A549 (cell line): ENCODE measurements around the gene PKD1. TPM values are rescaled to one million over a fixed set of nuclear protein-coding genes. Genes with fewer than 3 reads are reported as not detected.
A peak's percentile ranks its signal among the peaks of the same experiment; 100 is the strongest.

Source experiments
- ATAC-seq, 2 experiments: fragments of 200-7000 bp in 1 of 2; fragments of >200 bp in 1 of 2; cut with Nextera tagmentation in 1 of 2; cut with Tn5 transposase in 1 of 2; 3 replicates each; pipeline versions ENCODE4 v1.8.0 to v1.9.1; 2018 to 2020; ENCODE audit warnings: mild to moderate bottlenecking in 1 of 2, moderate library complexity in 1 of 2
- CTCF ChIA-PET: fragments of 300-600 bp; sonication (Branson Sonifier 250); formaldehyde crosslinking; extraction: SDS; loops from one replicate; lab custom pipeline; 2021; ENCODE audit warnings: antibody characterized with exemption, inconsistent platforms; lab: Yijun Ruan, JAX
- POLR2A ChIA-PET: fragments of 350-600 bp; formaldehyde crosslinking; extraction: SDS; loops from one replicate; lab custom pipeline; 2021; ENCODE audit warnings: antibody characterized with exemption, inconsistent platforms; lab: Yijun Ruan, JAX
- DNase-seq, 2 experiments: peaks; one replicate each; pipeline versions ENCODE4 v3.0.0 to v3.0.0-alpha.2; 2011 to 2016; ENCODE audit warnings: low read depth in 1 of 2, low spot score in 1 of 2
- FAIRE-seq: peaks from 2 replicates; lab custom pipeline; 2011; peaks lifted over from hg19 to GRCh38; lab: Jason Lieb, UNC
- H3K27ac ChIP-seq, 2 experiments: fragments of >200 bp; sonication (Bioruptor Twin); formaldehyde crosslinking; 3 replicates each; pipeline ENCODE4 v1.5.1; 2016 to 2017
- H3K4me1 ChIP-seq: fragments of >200 bp; sonication (Bioruptor Twin); formaldehyde crosslinking; 3 replicates; pipeline ENCODE4 v1.6.1; 2016
- H3K4me2 ChIP-seq: fragments of >200 bp; sonication (Bioruptor Twin); formaldehyde crosslinking; 3 replicates; pipeline ENCODE4 v1.6.1; 2016
- H3K4me3 ChIP-seq: fragments of >200 bp; sonication (Bioruptor Twin); formaldehyde crosslinking; 3 replicates; pipeline ENCODE4 v1.5.1; 2016
- H3K9me3 ChIP-seq: fragments of >200 bp; sonication (Bioruptor Twin); formaldehyde crosslinking; 3 replicates; pipeline ENCODE4 v1.6.1; 2016
- BHLHE40 ChIP-seq: IDR thresholded peaks from 2 replicates; pipeline ENCODE4 v1.6.1; 2012; ENCODE audit warnings: low read depth, low read length, inconsistent platforms
- CBX8 ChIP-seq: fragments of 200-600 bp; sonication (generic); IDR thresholded peaks from 2 replicates; pipeline ENCODE4 v1.6.1; 2016
- CEBPB ChIP-seq, 2 experiments: fragments of >200 bp in 1 of 2; sonication (Bioruptor Twin) in 1 of 2; formaldehyde crosslinking in 1 of 2; IDR thresholded peaks; 2 replicates each; pipeline ENCODE4 v1.6.1; 2012 to 2016
- FOXS1 ChIP-seq: fragments of 250-450 bp; sonication (Bioruptor Pico); IDR thresholded peaks from 2 replicates; pipeline ENCODE4 v1.5.0; 2020; ENCODE audit warnings: mild to moderate bottlenecking, moderate library complexity
- HES2 ChIP-seq: fragments of >200 bp; sonication (Bioruptor Twin); formaldehyde crosslinking; IDR thresholded peaks from 2 replicates; pipeline ENCODE4 v1.6.1; 2016
- HMGXB4 ChIP-seq: fragments of 250-450 bp; sonication (Bioruptor Pico); IDR thresholded peaks from 2 replicates; pipeline ENCODE4 v1.5.0; 2021; ENCODE audit warnings: mild to moderate bottlenecking, moderate library complexity, borderline replicate concordance
- HOXB13 ChIP-seq: fragments of 250-450 bp; sonication (Bioruptor Pico); IDR thresholded peaks from 2 replicates; pipeline ENCODE4 v1.5.0; 2020; ENCODE audit warnings: low read depth, mild to moderate bottlenecking, moderate library complexity
- MAFK ChIP-seq: fragments of 450-650 bp; IDR thresholded peaks from 2 replicates; pipeline ENCODE4 v1.6.1; 2014; ENCODE audit not compliant: partially characterized antibody
- MAZ ChIP-seq: fragments of 150-350 bp; IDR thresholded peaks from 2 replicates; pipeline ENCODE4 v1.6.1; 2014; ENCODE audit warnings: antibody characterized with exemption, low read depth, low read length, borderline replicate concordance
- SMC3 ChIP-seq: fragments of >200 bp; sonication (Bioruptor Twin); formaldehyde crosslinking; IDR thresholded peaks from 3 replicates; pipeline ENCODE4 v1.6.1; 2018; ENCODE audit warnings: inconsistent platforms
- TP53 ChIP-seq: fragments of 250-450 bp; sonication (Bioruptor Pico); IDR thresholded peaks from 2 replicates; pipeline ENCODE4 v1.5.0; 2021; ENCODE audit warnings: mild to moderate bottlenecking, moderate library complexity
- ZC3H11A ChIP-seq: fragments of 450-650 bp; IDR thresholded peaks from 2 replicates; pipeline ENCODE4 v1.6.1; 2014; ENCODE audit warnings: antibody characterized with exemption, mild to moderate bottlenecking
- WGBS: methylation state at CpG from one replicate; pipeline ENCODE4 v1.1.6; 2017; ENCODE audit errors: missing lambda C conversion rate; 5-methylcytosine and 5-hydroxymethylcytosine counted together
- polyA plus RNA-seq, 4 experiments: library from polyadenylated mRNA; depleted of rRNA in 3 of 4; stranded (reverse); fragments of >200 nt; fragmentation: RNase III in 1 of 4; extraction: RNeasy Plus Mini Kit Qiagen cat#74134 plus additional on column Dnase treatment in 1 of 4; gene quantifications; 2 replicates in 3 of 4; 3 replicates in 1 of 4; pipeline ENCODE4 v1.2.3, GENCODE V29; 2011 to 2017
- TF ChIP-seq, protein P1 (sequence below): fragments of >200 bp; sonication (Bioruptor Twin); formaldehyde crosslinking; IDR thresholded peaks from 3 replicates; pipeline ENCODE4 v1.5.1; 2016
- TF ChIP-seq, protein P2 (sequence below): fragments of >200 bp; sonication (Bioruptor Twin); formaldehyde crosslinking; IDR thresholded peaks from 3 replicates; pipeline ENCODE4 v1.6.1; 2016

Gene PKD1
- polyA plus RNA-seq, 2 of the 4 experiments (the other 2 are of a cell fraction): 11.5 to 39.2 TPM

DNA sequence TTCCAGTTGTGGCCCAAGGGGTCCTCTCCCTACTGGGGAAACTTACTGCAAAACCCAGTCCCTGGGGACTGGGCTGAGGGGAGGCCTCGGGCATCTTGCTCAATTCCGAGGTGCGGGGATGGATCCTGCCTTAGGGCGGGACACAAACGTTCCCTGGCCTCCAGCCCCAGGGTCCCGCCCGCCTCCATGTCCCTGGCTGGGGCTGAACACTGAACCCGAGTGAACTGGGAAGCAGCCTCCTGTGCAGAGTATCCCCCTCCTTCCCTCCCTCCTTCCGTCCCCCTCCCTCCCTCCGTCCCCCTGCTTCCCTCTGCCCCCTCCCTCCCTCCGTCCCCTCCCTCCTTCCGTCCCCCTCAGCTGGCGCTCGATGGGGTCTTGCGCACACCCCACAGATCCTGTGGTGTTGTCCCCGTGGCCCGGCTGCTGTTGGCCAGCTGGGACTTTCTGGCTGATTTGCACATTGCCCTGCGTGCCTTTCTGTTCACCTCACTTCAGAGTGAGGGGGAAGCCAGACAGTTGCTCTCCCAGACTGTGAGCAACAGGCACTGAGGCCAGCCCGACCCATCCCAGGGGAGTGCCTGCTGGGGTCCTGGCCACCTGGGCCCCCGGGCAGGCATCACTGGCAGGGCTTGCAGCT lies 25.3 kb upstream of the PKD1 start (continued):
- TF ChIP-seq SMC3: no peak
- TF ChIP-seq, protein P1, sequence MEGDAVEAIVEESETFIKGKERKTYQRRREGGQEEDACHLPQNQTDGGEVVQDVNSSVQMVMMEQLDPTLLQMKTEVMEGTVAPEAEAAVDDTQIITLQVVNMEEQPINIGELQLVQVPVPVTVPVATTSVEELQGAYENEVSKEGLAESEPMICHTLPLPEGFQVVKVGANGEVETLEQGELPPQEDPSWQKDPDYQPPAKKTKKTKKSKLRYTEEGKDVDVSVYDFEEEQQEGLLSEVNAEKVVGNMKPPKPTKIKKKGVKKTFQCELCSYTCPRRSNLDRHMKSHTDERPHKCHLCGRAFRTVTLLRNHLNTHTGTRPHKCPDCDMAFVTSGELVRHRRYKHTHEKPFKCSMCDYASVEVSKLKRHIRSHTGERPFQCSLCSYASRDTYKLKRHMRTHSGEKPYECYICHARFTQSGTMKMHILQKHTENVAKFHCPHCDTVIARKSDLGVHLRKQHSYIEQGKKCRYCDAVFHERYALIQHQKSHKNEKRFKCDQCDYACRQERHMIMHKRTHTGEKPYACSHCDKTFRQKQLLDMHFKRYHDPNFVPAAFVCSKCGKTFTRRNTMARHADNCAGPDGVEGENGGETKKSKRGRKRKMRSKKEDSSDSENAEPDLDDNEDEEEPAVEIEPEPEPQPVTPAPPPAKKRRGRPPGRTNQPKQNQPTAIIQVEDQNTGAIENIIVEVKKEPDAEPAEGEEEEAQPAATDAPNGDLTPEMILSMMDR: no peak

GRCh38 chr16:2159175-2159838 lies 23.6 kb upstream of the PKD1 start:
- POLR2A ChIA-PET: no interaction called here
- WGBS: 59% methylated on average over 18 of the region's 24 CpGs
- ATAC-seq (no peak), FAIRE-seq (no peak), DNase-seq (peak in 1 of 2 experiments; percentile 57)
- peak overlapping the region; percentile 98 for H3K4me2 ChIP-seq
- no peak overlapping the region for H3K4me3 ChIP-seq
- no peak for TF ChIP-seq CBX8
- TF ChIP-seq, protein P2, sequence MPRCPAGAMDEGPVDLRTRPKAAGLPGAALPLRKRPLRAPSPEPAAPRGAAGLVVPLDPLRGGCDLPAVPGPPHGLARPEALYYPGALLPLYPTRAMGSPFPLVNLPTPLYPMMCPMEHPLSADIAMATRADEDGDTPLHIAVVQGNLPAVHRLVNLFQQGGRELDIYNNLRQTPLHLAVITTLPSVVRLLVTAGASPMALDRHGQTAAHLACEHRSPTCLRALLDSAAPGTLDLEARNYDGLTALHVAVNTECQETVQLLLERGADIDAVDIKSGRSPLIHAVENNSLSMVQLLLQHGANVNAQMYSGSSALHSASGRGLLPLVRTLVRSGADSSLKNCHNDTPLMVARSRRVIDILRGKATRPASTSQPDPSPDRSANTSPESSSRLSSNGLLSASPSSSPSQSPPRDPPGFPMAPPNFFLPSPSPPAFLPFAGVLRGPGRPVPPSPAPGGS: no peak
- TF ChIP-seq CEBPB (IDR thresholded peaks at IDR 0.05): no peak
- TF ChIP-seq HES2: no peak
- no peak for TF ChIP-seq BHLHE40
- H3K27ac ChIP-seq: peak overlapping the region; percentile 3 to 94; a peak in 5 of 6 replicates
- peaks cover 48% of the 10 kb centered on the region for H3K4me1 ChIP-seq
- no peaks in the 10 kb centered on the region for H3K9me3 ChIP-seq
- CTCF ChIA-PET: interaction anchor here (1.0 to 1.2 kb wide), 2 partner anchors 36 to 57 kb away, joined by 3 to 4 read pairs; no protein-coding TSS in a partner anchor

- Histone ChIP-seq H3K9me3 (no peaks in the 10 kb centered on the region), H3K4me2 (peak overlapping the region; percentile 98)
- TF ChIP-seq MAZ (no peak), HMGXB4 (CRISPR knock-in tag) (no peak), FOXS1 (CRISPR knock-in tag) (no peak), HOXB13 (CRISPR knock-in tag) (no peak), ZC3H11A (no peak), MAFK (no peak), TP53 (no peak), CBX8 (no peak)
- TF ChIP-seq, all 56 proteins: peak for 0
- Histone ChIP-seq H3K27ac (peak overlapping the region in 1 of 2 experiments; percentile 94; a peak in 3 of 6 replicates), H3K4me1 (peaks cover 48% of the 10 kb centered on the region), H3K4me3 (no peak overlapping the region)
- CTCF ChIA-PET: interaction anchor here (1.1 kb wide), 1 partner anchor 154 kb away, joined by 3 read pairs; no protein-coding TSS in a partner anchor
- FAIRE-seq: no peak
- no peak for ATAC-seq
- DNase-seq: no peak
- 93% methylated on average over 15 of the region's 15 CpGs for WGBS
- POLR2A ChIA-PET: no interaction called here
Observed at GRCh38 chr16:2158262-2158638, 22.6 kb upstream of the PKD1 start.
